ENCODE measurements around the gene LSR.
"Not testable (repeated sequence)": the region's sequence is repeated elsewhere in the genome, so short reads cannot be mapped to it uniquely, and the experiment has no call there.

- not testable (repeated sequence) for TF ChIP-seq CTCF (conservative IDR thresholded peaks at IDR 0.05; ENCODE audit: low read depth, low read length); USF2 (IDR thresholded peaks at IDR 0.05; ENCODE audit: low read depth, low read length); POLR2A (IDR thresholded peaks at IDR 0.05; ENCODE audit: low read depth, low read length); RFX5 (IDR thresholded peaks at IDR 0.05; ENCODE audit: low read depth, low read length); MXI1 (IDR thresholded peaks at IDR 0.05; ENCODE audit: borderline replicate concordance, low read depth, low read length); SMC3 (IDR thresholded peaks at IDR 0.05; ENCODE audit: low read depth, low read length); MAZ (IDR thresholded peaks at IDR 0.05; ENCODE audit: borderline replicate concordance, low read depth, low read length); RAD21 (IDR thresholded peaks at IDR 0.05; ENCODE audit: low read length); CEBPB (IDR thresholded peaks at IDR 0.05; ENCODE audit: low read depth, low read length); FOS (IDR thresholded peaks at IDR 0.05; ENCODE audit: low read depth, low read length)
Measured at GRCh38 chr19:35285465-35285864, 36.7 kb downstream of the LSR start.

Data from IMR-90 (cell line).